Ovary (tissue), 9 donors: ENCODE results near the gene VKORC1. TPM values are rescaled to one million over a fixed set of nuclear protein-coding genes. Genes with fewer than 3 reads are reported as not detected.

Experiments
- DNase-seq, 5 donors: peaks; one replicate each; pipeline ENCODE4 v3.0.0-alpha.2; 2019 to 2020
- H3K27ac ChIP-seq, 2 donors: fragments of 200-600 bp; one replicate each; pipeline versions ENCODE4 v1.5.1 to v1.8.0; 2019 to 2022
- H3K27me3 ChIP-seq: fragments of 200-600 bp; one replicate; pipeline ENCODE4 v1.8.0; 2022
- H3K36me3 ChIP-seq: fragments of 200-600 bp; sonication (generic); one replicate; pipeline ENCODE4 v1.5.1; 2019
- H3K4me1 ChIP-seq: one replicate; pipeline ENCODE4 v1.8.1; 2013; ENCODE audit warnings: mild to moderate bottlenecking, moderate library complexity; ENCODE audit not compliant: insufficient read depth
- H3K4me3 ChIP-seq: fragments of 200-600 bp; sonication (generic); one replicate; pipeline ENCODE4 v1.5.1; 2017
- H3K9me3 ChIP-seq, 2 donors: fragments of 200-600 bp in 1 of 2; sonication (generic) in 1 of 2; one replicate each; pipeline versions ENCODE4 v1.5.1 to v1.8.1; 2013 to 2019; ENCODE audit warnings: mild to moderate bottlenecking in 1 of 2, moderate library complexity in 1 of 2
- EP300 ChIP-seq: sonication (generic); formaldehyde crosslinking; IDR thresholded peaks from one replicate; pipeline ENCODE4 v1.6.1; 2017; ENCODE audit warnings: antibody characterized with exemption
- POLR2A ChIP-seq: fragments of 450-650 bp; IDR thresholded peaks from one replicate; pipeline ENCODE4 v1.6.1; 2017; ENCODE audit warnings: antibody characterized with exemption, mild to moderate bottlenecking, moderate library complexity
- WGBS, 3 donors: extraction: QIAGEN DNeasy Blood & Tissue Kit in 1 of 3; methylation state at CpG; one replicate each; pipeline versions ENCODE4 v1.1.5 to v1.1.7; 2013 to 2017; 5-methylcytosine and 5-hydroxymethylcytosine counted together
- intact Hi-C, 4 donors: fragments of 100-400 bp; cut with DNase I; formaldehyde crosslinking; loops; one replicate each; pipeline versions ENCODE4 v1.11.0 to v1.15.1; 2022 to 2023
- polyA plus RNA-seq, 2 donors: library from polyadenylated mRNA; stranded (reverse); fragments of 200-250 nt in 1 of 2; fragments of 350-450 nt in 1 of 2; fragmentation: Illumina TruSeq in 1 of 2; extraction: RNeasy Lipid Tissue Mini Kit (QIAGEN cat#74804) in 1 of 2; gene quantifications; one replicate each; pipeline ENCODE4 v1.2.3, GENCODE V29; 2013 to 2014
- total RNA-seq, 7 donors: library from RNA; depleted of rRNA in 2 of 7; stranded (reverse); fragments of >200 nt in 2 of 7; fragmentation: NEBNext Ultra II Directional in 3 of 7; extraction: Animal tissue kit (Norgen Biotek cat#: 25700) in 3 of 7; gene quantifications; one replicate each; pipeline versions ENCODE4 v1.1.0 to v1.2.4, GENCODE V29; 2016 to 2023
- TF ChIP-seq, protein P1 (sequence below), 3 donors: fragments of 450-650 bp in 2 of 3; fragments of 200-600 bp in 1 of 3; IDR thresholded peaks; one replicate each; pipeline versions ENCODE4 v1.5.1 to v1.8.0; 2016 to 2022; ENCODE audit warnings: antibody characterized with exemption in 3 of 3, mild to moderate bottlenecking in 1 of 3
- donor health status: DM: no; HTN: no; CAD: no; lungs with moderate emphysema.
- donor health status: DM: no; HTN: no; CAD: no.
- donor health status: Bipolar disorder and iron deficiency.
- donor health status: DM: yes; HTN: yes; CAD: no.
- donor health status: DM: no; HTN: no; CAD: no.
- donor health status: DM: yes; HTN: yes; CAD: no.

The VKORC1 gene
- total and polyA plus RNA-seq, 9 donors: 72.1 to 141 (median 86.4) TPM

DNA sequence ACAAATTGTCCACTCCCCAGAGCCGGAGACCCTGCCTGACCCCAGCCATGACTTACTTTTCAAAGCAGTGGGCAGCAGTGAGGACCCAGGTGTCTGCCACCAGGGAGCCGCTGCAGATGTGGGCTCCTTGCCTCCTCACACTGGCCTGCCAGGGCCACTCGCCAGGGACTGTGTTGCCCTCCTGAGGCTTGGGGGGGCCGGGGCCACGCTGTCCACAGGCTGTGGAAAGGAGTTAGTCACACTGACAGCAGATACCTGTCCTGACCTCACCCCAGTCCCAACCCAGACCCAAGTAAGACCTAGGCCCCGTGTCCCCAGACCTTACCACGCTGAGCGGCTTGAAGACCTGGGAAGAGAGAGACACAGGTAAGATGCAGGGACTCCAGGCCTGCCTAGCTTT is 7.1 kb downstream of the VKORC1 start:
- Histone ChIP-seq H3K4me3 (no peak overlapping the region), H3K4me1 (no peaks in the 10 kb centered on the region), H3K27me3 (no peaks in the 10 kb centered on the region), H3K9me3 (no peaks in the 10 kb centered on the region), H3K36me3 (no peaks in the 10 kb centered on the region), H3K27ac (no peak overlapping the region)
- no peak for TF ChIP-seq EP300
- TF ChIP-seq, protein P1, sequence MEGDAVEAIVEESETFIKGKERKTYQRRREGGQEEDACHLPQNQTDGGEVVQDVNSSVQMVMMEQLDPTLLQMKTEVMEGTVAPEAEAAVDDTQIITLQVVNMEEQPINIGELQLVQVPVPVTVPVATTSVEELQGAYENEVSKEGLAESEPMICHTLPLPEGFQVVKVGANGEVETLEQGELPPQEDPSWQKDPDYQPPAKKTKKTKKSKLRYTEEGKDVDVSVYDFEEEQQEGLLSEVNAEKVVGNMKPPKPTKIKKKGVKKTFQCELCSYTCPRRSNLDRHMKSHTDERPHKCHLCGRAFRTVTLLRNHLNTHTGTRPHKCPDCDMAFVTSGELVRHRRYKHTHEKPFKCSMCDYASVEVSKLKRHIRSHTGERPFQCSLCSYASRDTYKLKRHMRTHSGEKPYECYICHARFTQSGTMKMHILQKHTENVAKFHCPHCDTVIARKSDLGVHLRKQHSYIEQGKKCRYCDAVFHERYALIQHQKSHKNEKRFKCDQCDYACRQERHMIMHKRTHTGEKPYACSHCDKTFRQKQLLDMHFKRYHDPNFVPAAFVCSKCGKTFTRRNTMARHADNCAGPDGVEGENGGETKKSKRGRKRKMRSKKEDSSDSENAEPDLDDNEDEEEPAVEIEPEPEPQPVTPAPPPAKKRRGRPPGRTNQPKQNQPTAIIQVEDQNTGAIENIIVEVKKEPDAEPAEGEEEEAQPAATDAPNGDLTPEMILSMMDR (IDR thresholded peaks at IDR 0.05): no peak
- no peak for TF ChIP-seq POLR2A
- WGBS, 3 donors: 88 to 93% (median 92%) methylated on average over 8 of the region's 8 CpGs
- intact Hi-C loops: loop anchor here in 1 of 4 donors (10.0 kb wide), 1 partner anchor 97 kb away; the partner anchor contains the start of gene FUS
- no peak for DNase-seq

DNA sequence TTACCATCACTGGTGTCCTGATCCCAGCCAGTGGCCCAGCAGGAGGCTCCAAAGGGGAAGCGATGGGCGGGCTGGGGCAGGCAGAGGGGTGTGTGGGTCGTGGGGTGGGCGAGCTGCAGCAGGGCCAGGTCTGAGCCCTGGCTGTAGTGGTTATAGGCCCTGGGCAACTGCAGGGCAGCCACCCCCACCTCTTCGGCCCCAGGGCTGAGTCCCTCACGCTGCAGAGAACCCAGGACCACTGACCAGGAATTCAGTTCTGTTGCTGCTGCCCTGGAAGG is 8.0 kb downstream of the VKORC1 start:
- Histone ChIP-seq H3K27ac (no peak overlapping the region), H3K4me3 (no peak overlapping the region), H3K27me3 (no peaks in the 10 kb centered on the region), H3K36me3 (no peaks in the 10 kb centered on the region), H3K9me3 (no peaks in the 10 kb centered on the region), H3K4me1 (peaks cover 2% of the 10 kb centered on the region)
- intact Hi-C loops: loop anchor here in 1 of 4 donors (10.0 kb wide), 1 partner anchor 98 kb away; the partner anchor contains the start of gene FUS
- TF ChIP-seq, protein P1 (IDR thresholded peaks at IDR 0.05): no peak
- TF ChIP-seq EP300 (no peak), POLR2A (no peak)
- no peak for DNase-seq
- WGBS, 3 donors: 78 to 82% (median 79%) methylated on average over 4 to 6 of the region's 6 CpGs

DNA sequence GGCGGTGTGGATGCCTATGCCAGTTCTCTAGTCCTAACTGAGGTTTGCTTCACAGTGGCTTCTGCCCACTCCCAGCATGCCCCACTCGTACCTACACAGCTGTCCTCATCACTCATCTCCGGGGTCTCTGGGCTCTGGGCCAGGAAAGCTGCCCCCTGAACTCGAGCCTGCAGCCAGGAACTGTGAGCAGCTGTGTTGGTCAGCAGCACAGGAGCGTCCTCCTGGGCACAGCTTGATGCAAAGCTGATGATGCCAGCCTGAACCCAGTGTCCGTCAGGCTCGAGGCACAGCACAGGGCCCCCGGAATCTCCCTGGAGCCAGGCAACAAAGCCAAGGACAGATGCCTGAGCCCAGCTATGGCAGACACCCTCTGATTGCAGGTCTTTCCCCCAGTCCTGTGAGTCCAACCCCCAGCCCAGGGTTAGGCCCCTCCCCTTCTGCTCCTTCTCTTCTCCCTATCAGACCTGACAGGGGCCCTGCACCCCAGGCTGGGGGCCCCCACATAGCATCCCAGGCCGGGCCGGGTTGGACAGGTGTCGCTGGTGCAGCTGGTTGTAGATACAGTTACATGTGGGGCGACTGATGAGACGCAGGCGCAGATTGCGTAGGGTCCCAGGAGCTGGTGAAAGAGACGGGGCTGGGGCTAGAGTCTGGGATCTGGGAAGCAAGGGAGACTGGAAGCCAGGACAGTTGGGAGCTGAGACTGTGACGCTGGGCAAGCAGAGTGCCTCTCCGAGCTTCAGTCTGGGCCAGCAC is 8.5 kb downstream of the VKORC1 start:
- Histone ChIP-seq H3K27ac (no peak overlapping the region), H3K4me1 (peaks cover 2% of the 10 kb centered on the region), H3K4me3 (no peak overlapping the region), H3K27me3 (no peaks in the 10 kb centered on the region), H3K36me3 (no peaks in the 10 kb centered on the region), H3K9me3 (no peaks in the 10 kb centered on the region)
- TF ChIP-seq POLR2A: no peak
- no peak for TF ChIP-seq EP300
- TF ChIP-seq, protein P1 (IDR thresholded peaks at IDR 0.05): no peak
- no peak for DNase-seq
- WGBS, 3 donors: 67 to 68% (median 68%) methylated on average over 17 to 18 of the region's 18 CpGs
- intact Hi-C loops: loop anchor here in 1 of 4 donors (10.0 kb wide), 1 partner anchor 99 kb away; the partner anchor contains the start of gene FUS

DNA sequence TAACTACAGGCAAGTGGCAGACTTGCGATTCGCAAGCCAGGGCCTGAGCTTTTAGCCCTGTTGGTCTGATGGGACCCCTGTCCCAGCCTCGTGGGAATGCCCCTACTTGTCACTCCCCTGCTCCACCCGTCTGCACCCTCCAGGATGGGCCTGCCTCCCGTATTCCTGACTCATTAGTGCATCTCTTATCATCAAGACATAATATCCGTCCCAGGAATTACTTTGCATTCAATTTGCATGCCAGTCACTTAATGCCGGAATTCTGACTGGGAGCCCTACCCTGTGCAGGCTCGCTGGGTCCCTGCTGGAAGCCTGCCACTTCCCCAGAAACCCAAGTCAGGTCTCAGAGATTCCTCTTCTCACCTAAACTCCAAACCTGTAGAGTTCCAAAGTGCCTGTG is 9.2 kb downstream of the VKORC1 start:
- Histone ChIP-seq H3K36me3 (no peaks in the 10 kb centered on the region), H3K27ac (no peak overlapping the region), H3K4me1 (peaks cover 2% of the 10 kb centered on the region), H3K9me3 (no peaks in the 10 kb centered on the region), H3K27me3 (no peaks in the 10 kb centered on the region), H3K4me3 (no peak overlapping the region)
- intact Hi-C loops: loop anchor here in 1 of 4 donors (10.0 kb wide), 1 partner anchor 99 kb away; the partner anchor contains the start of gene FUS
- DNase-seq: no peak
- 63 to 77% (median 66%) methylated on average over 8 of the region's 8 CpGs for WGBS, 3 donors
- TF ChIP-seq EP300 (no peak), POLR2A (no peak)
- TF ChIP-seq, protein P1 (IDR thresholded peaks at IDR 0.05): no peak
